GM20431 (cell line): ENCODE data around the gene PCNX3.
"Not testable (repeated sequence)": the region's sequence is repeated elsewhere in the genome, so short reads cannot be mapped to it uniquely, and the experiment has no call there.

Source experiments
- in situ Hi-C: fragments of 300-500 bp; cut with MseI, MboI; formaldehyde crosslinking; loops from one replicate; pipeline ENCODE4 v1.15.0; 2020; ENCODE audit warnings: low sequenced_read_pairs; ENCODE audit not compliant: unreplicated experiment

PCNX3 gene

GRCh38 chr11:65636108-65637031 lies 20.8 kb downstream of the PCNX3 start:
- in situ Hi-C loops = no loop called here

- in situ Hi-C loops = no loop called here
These were observed 21.5 kb downstream of the PCNX3 start for GRCh38 chr11:65637032-65637557.

- in situ Hi-C loops = no loop called here
These were observed 22.3 kb downstream of the PCNX3 start, which contains the start of gene SIPA1 for GRCh38 chr11:65637794-65638419. Gene SIPA1, plus strand, starts transcription at chr11:65638101. Its CDS starts 2,821 bp downstream, at chr11:65640922.

- in situ Hi-C loops = not testable (repeated sequence)
These were observed 23.6 kb downstream of the PCNX3 start for GRCh38 chr11:65639228-65639597.

GRCh38 chr11:65639623-65640482 lies 24.3 kb downstream of the PCNX3 start:
- in situ Hi-C loops = no loop called here

- in situ Hi-C loops = no loop called here
These were observed 25.1 kb downstream of the PCNX3 start for GRCh38 chr11:65640483-65641296.

GRCh38 chr11:65641297-65642013 lies 25.9 kb downstream of the PCNX3 start:
- in situ Hi-C loops = no loop called here

GRCh38 chr11:65642014-65642671 lies 26.6 kb downstream of the PCNX3 start:
- in situ Hi-C loops = no loop called here

GRCh38 chr11:65643971-65644370 lies 28.4 kb downstream of the PCNX3 start:
- in situ Hi-C loops = no loop called here

GRCh38 chr11:65644837-65645236 lies 29.3 kb downstream of the PCNX3 start:
- in situ Hi-C loops = no loop called here

GRCh38 chr11:65645710-65646109 lies 30.1 kb downstream of the PCNX3 start:
- in situ Hi-C loops = no loop called here

- in situ Hi-C loops = no loop called here
These were observed 30.8 kb downstream of the PCNX3 start for GRCh38 chr11:65646288-65646957.

GRCh38 chr11:65646958-65647701 lies 31.6 kb downstream of the PCNX3 start:
- in situ Hi-C loops = no loop called here

- in situ Hi-C loops = no loop called here
These were observed 33.5 kb downstream of the PCNX3 start for GRCh38 chr11:65648997-65649493.

GRCh38 chr11:65649656-65650546 lies 34.3 kb downstream of the PCNX3 start:
- in situ Hi-C loops = no loop called here
